Cardiac muscle cell (in vitro differentiated cells and primary cell): ENCODE results near the gene HS2ST1. TPM values are rescaled to one million over a fixed set of nuclear protein-coding genes. Genes with fewer than 3 reads are reported as not detected.

ENCODE experiments used
- DNase-seq, 2 donors: peaks; one replicate each; pipeline versions ENCODE4 v3.0.0 to v3.0.0-alpha.2; 2010 to 2017; ENCODE audit warnings: low read depth in 1 of 2, low spot score in 1 of 2
- H3K27ac ChIP-seq: fragments of 200-600 bp; sonication (generic); 2 replicates; pipeline ENCODE4 v1.5.1; 2016
- H3K27me3 ChIP-seq: fragments of 200-600 bp; sonication (generic); 2 replicates; pipeline ENCODE4 v1.6.0; 2016; ENCODE audit warnings: control low read depth
- H3K36me3 ChIP-seq: fragments of 200-600 bp; sonication (generic); 2 replicates; pipeline ENCODE4 v1.5.1; 2016; ENCODE audit warnings: control low read depth
- H3K4me1 ChIP-seq: fragments of 200-600 bp; sonication (generic); 2 replicates; pipeline ENCODE4 v1.8.1; 2017; ENCODE audit warnings: low read depth, mild to moderate bottlenecking, mixed run types
- H3K4me3 ChIP-seq: fragments of 200-600 bp; sonication (generic); 2 replicates; pipeline ENCODE4 v1.5.1; 2016; ENCODE audit warnings: mild to moderate bottlenecking
- H3K9me3 ChIP-seq: fragments of 200-600 bp; sonication (generic); 2 replicates; pipeline ENCODE4 v1.5.1; 2017; ENCODE audit warnings: low read depth, mild to moderate bottlenecking, control low read depth
- CTCF ChIP-seq: IDR thresholded peaks from 2 replicates; pipeline ENCODE4 v1.5.1; 2012; ENCODE audit warnings: low read depth, mild to moderate bottlenecking, low read length
- polyA plus RNA-seq: library from polyadenylated mRNA; unstranded; fragments of >200 nt; fragmentation: Nextera tagmentation; extraction: Ambion mirVana; gene quantifications from 2 replicates; pipeline ENCODE4 v1.2.1, GENCODE V29; 2016
- total RNA-seq: library from RNA; depleted of rRNA; stranded (reverse); fragments of >200 nt; gene quantifications from 2 replicates; pipeline ENCODE4 v1.2.3, GENCODE V29; 2016

The HS2ST1 gene
- total and polyA plus RNA-seq, 2 experiments from 2014 or later, result 13.9 to 19.0 TPM

- H3K36me3 ChIP-seq, result no peaks in the 10 kb centered on the region
- no peaks in the 10 kb centered on the region for H3K9me3 ChIP-seq
- no peaks in the 10 kb centered on the region for H3K27me3 ChIP-seq
- no peak for TF ChIP-seq CTCF
- DNase-seq, result no peak
- no peaks in the 10 kb centered on the region for H3K4me1 ChIP-seq
- H3K4me3 ChIP-seq, result no peak overlapping the region
- no peak overlapping the region for H3K27ac ChIP-seq
These were observed 130.4 kb downstream of the HS2ST1 start for GRCh38 chr1:87044840-87045239.

- no peak for DNase-seq
- H3K27ac ChIP-seq, result no peak overlapping the region
- H3K4me1 ChIP-seq, result peaks cover 5% of the 10 kb centered on the region
- no peak for TF ChIP-seq CTCF
- no peaks in the 10 kb centered on the region for H3K27me3 ChIP-seq
- H3K4me3 ChIP-seq, result no peak overlapping the region
- H3K36me3 ChIP-seq, result no peaks in the 10 kb centered on the region
- H3K9me3 ChIP-seq, result no peaks in the 10 kb centered on the region
These were observed 131.4 kb downstream of the HS2ST1 start for GRCh38 chr1:87045761-87046304.

- H3K36me3 ChIP-seq, result no peaks in the 10 kb centered on the region
- no peak for TF ChIP-seq CTCF
- peaks cover 5% of the 10 kb centered on the region for H3K4me1 ChIP-seq
- H3K27ac ChIP-seq, result no peak overlapping the region
- DNase-seq, result no peak
- no peaks in the 10 kb centered on the region for H3K27me3 ChIP-seq
- no peaks in the 10 kb centered on the region for H3K9me3 ChIP-seq
- H3K4me3 ChIP-seq, result no peak overlapping the region
These were observed 132.5 kb downstream of the HS2ST1 start for GRCh38 chr1:87046951-87047350.

GRCh38 chr1:87048237-87048636 lies 133.8 kb downstream of the HS2ST1 start:
- Histone ChIP-seq H3K4me1 (peaks cover 9% of the 10 kb centered on the region), H3K27me3 (no peaks in the 10 kb centered on the region), H3K4me3 (no peak overlapping the region), H3K27ac (no peak overlapping the region), H3K9me3 (no peaks in the 10 kb centered on the region), H3K36me3 (no peaks in the 10 kb centered on the region)
- TF ChIP-seq CTCF, result no peak
- no peak for DNase-seq

GRCh38 chr1:87051965-87052364 lies 137.5 kb downstream of the HS2ST1 start:
- no peak overlapping the region for H3K27ac ChIP-seq
- DNase-seq, result no peak
- no peak for TF ChIP-seq CTCF

More at GRCh38 chr1:87051965-87052364, 137.5 kb downstream of the HS2ST1 start:
- no peaks in the 10 kb centered on the region for H3K36me3 ChIP-seq
- H3K27me3 ChIP-seq, result no peaks in the 10 kb centered on the region
- H3K9me3 ChIP-seq, result no peaks in the 10 kb centered on the region
- peaks cover 15% of the 10 kb centered on the region for H3K4me1 ChIP-seq
- no peak overlapping the region for H3K4me3 ChIP-seq
